Central memory CD4-positive, alpha-beta T cell (primary cell): ENCODE data around the gene CNTNAP2.

ENCODE experiments used
- DNase-seq: peaks from one replicate; pipeline ENCODE4 v3.0.0; 2022

CNTNAP2 gene

DNA sequence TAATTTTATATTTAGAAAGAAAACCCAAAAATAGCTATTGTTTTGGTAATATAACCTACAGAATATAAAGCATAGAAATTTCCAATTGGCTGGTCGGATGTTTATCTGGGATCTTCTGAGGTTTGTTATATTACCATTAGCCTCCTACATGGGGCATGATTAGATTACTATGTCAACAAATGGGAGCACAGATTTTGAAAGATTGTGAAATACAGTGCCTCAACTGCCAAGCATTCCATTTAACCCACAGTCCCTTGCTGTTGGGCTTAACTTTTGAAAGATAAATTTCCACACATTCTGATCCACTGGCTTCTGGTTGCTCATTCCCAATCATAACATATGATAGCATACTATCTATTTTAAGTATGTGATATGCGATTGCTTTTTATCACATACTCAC is 2018.5 kb downstream of the CNTNAP2 start:
- DNase-seq = no peak

DNA sequence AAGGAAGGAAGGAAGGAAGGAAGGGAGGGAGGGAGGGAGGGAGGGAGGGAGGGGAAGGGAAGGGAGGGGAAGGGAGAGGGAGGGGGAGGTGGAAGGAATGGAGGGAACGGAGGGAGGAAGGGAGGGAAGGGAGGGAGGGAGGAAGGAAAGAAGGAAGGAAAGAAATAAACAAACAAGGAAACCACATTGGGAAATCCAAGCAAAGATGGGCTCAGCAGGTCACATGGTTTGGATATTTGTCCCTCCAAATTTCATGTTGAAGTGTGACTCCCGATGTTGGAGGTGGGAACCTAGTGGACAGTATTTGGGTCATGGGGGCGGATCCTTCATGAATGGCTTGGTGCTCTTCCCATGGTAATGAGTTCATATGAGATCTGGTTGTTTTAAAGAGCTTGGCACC is 2019.4 kb downstream of the CNTNAP2 start:
- no peak for DNase-seq

DNA sequence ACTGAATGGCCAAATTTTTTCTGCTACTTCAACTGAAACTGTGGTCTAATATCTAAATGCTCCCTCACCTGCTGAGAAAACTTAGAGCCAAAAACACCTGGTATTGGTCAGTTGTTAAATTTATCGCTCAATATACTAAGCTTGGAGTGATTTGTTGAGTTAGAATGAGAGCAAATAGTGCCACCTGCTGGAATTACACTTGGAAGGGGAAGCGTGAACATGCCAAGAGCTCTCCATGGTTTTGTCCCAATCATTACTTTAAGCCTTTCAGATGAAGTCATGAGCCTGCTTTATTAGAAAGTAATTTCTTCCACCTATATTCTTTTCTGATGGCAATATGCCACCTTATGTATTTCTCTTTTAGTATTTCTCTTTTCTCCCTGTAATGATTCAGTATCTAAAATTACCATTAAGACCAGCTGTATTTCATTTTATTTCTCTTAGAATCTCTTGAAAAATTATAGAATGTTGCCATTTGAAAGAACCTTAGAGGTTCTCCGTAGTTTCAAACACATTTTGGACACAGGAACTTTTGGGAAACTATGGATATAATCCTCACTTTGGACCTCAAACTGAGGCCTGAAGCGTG is 2026.2 kb downstream of the CNTNAP2 start:
- no peak for DNase-seq

DNA sequence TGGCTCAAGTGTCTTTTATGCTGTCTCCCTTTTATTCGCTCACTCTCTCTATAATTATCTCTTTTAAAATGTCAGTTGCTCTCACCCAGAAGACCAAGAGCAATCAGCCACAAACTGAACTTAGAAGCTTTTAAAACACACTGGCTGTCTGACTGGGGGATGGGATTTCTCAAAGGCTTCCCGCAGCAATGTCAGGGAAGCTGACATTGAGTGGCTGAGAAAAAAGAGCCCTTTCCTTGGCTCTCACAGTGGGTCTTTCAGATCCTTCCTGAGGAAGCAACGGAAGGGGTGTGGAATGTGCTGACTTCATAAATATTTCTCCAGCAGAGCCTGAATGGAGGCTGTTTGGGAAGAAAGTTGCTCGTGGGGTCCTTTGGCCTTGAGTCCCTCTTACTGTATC is 2028.2 kb downstream of the CNTNAP2 start:
- no peak for DNase-seq

DNA sequence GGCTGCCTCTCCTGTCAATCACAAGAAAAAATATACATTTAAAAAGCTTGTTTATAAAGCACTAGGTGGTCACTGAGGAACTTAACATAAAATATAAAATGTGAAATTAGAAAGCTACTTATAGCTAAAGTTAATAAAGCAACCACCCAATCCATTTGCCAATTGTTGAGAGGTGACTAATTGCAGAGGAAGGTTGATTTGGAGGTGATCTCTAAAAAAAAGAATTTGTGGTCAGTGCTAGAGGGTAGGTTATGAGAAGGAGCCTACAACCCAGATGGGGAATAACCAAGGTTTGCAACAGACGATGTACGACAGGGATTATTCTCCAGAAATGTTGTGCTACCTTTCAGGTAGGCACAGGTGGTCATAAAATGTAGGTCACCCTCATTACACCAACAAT is 2029.7 kb downstream of the CNTNAP2 start:
- DNase-seq = no peak

DNA sequence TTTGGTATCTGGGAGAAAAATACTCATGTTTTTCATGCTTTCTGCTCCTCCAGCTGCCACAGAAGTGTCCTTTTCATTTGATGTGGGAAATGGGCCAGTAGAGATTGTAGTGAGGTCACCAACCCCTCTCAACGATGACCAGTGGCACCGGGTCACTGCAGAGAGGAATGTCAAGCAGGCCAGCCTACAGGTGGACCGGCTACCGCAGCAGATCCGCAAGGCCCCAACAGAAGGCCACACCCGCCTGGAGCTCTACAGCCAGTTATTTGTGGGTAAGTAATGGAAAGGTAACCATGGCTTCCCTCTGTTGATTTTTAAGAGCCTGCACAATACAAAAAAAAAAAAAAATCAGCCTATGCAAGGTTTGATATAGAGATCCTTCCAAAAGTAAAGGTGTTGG is 2030.8 kb downstream of the CNTNAP2 start:
- no peak for DNase-seq

DNA sequence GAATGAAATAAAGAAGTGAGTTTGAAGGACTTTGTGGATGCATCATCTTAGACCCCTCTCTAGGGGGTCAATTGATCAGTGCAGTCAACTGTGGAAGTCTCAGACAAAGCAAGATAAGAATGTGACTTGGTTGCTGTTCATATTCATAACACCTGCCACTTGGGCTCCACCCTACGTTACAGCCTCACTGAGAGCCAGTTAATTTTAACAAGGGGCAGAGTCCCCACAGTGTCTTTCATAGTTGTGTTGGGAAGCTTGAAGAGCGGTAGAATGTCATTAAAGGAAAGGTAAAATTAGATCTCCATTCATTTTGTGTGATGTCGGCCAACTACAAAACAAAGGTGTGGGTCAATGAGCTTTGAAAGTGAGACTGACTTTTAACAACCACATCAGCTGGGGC is 2031.9 kb downstream of the CNTNAP2 start:
- no peak for DNase-seq

DNA sequence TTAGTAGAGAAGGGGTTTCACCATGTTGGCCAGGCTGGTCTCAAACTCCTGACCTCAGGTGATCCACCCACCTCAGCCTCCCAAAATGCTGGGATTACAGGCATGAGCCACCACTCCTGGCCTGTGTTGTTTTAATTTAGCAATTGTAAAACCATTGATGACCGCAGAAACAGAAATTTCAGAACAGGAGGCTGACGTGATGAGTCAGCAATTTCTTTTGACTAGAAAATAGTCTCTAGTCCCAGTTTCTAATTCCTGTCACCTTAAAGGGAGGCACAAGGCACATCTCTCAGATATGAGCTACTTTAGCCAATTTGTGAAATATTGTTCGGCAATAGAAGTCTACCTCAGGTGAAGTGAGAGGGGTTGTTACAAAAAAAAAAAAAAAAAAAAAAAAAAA is 2033.1 kb downstream of the CNTNAP2 start:
- DNase-seq = no peak

DNA sequence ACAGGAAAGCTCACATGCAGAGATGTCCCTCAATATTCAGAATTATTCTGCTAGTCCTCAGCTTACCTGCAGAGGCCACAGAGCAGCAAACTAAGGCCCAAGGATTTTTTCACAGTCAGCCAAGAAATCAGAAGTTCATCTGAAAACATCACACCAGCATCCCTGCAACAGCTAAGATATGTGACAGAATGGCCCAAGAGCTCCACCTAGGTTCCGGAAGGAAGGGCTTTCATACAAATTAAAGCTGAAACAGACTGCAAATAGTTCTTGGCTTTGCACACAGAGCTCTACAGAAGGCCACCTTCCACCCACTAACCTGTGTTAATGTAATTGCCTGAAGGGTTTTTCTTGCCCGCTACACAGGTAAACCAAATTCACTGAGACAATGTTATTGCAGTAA is 2035.2 kb downstream of the CNTNAP2 start:
- no peak for DNase-seq

DNA sequence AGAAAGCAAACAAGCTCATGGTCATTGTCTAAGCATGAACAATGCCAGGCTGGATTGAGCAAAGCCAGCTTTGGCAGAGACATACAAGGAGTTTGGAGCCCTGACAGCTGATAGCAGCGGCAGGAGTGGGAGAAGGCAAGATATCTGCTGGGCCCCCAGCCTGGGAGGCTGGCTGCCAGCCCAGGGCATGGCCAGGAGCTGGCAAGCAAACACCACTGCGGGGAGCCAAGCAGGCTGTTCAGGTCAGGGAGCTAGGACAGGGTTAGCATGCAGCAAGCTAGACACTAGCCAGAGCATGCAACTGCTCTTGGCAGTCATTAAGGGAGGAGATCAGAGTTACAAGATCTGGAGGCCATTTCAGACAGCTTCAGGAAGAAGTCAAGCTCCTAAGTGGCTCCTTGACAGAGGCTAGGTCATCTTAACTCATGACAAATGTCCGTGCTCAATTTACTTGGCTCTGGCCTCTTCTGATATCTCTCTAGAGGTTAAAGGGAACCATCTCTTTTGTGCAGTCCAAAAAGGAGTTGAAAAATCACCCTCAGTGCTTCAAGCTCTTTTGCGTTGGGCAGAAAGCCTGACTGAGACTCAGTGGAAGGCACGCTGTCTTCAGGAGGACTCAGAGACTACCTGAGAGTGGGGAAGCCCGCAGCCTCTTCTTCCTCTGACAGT is 2037.1 kb downstream of the CNTNAP2 start:
- DNase-seq = no peak

DNA sequence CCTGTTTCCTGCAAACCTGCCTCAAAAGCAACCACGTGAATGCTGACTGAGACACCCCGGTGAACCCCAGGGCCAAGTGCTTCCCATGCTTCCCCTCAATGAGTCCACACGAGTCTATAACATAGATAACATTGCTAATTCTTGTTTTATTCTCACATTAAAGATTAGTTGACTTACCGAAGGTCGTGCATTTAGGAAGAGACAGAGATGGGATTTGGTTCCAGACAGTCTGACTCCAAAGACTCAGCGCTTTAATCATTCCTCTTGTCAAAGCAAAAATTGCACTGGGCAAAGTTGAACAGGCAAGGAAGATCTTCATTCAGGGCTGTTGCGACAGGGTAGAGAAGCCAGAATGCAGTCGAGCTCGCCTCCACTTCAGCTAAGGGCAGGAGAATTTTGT is 2038.4 kb downstream of the CNTNAP2 start:
- DNase-seq = no peak

DNA sequence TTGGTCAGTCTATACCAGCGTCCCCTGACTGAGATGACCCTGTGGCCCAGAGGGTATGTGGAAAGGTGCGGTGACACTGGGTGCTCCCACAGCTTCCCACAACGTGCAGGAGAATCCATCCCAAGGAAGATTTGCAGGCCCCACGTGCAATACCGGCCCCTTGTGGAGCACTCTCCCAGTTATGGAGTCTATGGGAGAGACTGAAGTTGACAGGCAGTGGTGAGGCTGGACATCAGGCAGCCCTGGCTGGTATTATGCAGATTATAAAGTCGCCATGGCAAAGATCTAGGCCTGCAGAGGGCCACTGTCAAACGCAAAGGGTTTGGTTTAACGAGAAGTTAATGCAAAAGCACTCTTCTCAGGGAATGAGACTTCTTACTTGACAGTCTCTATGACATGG is 2039.2 kb downstream of the CNTNAP2 start:
- DNase-seq = no peak

DNA sequence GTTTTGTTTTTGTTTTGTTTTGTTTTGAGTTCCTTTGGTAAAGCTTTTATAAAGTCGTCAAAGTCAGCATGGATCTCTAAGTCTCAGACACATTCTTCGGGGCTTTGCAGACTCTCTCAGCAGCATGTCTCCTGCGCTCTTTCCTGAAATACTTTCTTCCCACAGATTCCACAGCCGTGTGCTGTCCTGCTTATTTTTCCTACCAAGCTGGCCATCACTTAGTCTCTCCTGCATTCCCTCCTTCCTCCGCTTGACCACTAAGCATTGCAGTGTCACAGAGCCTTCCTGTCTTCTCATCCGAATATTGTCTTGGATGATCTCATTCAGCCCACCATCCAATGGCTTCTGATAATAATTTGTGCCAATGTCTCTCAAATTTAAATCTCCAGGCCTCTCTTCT is 2039.6 kb downstream of the CNTNAP2 start:
- DNase-seq = no peak

DNA sequence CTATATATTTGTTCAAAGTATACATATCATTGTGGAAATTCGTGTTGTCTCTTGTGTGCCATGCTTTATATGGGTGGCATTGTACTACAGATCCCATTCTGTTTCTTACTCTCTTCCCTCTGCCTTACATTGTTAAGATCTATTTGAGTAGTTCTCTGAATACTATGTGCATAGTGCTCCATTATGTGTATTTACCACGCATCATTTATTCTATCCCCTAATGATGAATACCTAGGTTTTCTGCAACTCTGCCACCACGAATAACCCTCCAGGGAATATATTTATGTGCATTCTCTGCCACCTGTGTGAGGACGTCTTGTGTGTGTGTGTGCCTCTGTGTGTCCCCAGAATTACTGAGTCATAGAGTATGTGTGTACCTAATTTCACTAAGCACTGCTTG is 2042.7 kb downstream of the CNTNAP2 start:
- no peak for DNase-seq

DNA sequence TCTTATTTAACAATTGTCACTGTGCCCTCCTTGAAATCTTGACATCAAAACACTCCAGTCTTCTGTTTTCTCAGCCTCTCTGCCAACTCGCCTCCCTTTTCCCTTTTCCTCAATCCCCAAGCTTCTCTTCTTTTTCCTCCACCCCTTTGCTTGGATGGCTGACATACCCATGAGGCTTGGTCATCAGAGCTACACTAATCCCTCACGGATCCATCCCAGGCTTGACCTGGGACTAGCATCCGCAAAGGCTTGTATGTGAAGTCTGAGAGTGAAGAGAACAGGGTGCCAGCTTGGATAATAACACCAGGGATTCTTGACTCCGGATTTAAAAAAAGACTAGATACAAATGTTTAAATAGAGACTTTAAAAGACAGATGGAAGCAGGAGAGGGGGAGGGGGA is 2045.2 kb downstream of the CNTNAP2 start:
- no peak for DNase-seq

DNA sequence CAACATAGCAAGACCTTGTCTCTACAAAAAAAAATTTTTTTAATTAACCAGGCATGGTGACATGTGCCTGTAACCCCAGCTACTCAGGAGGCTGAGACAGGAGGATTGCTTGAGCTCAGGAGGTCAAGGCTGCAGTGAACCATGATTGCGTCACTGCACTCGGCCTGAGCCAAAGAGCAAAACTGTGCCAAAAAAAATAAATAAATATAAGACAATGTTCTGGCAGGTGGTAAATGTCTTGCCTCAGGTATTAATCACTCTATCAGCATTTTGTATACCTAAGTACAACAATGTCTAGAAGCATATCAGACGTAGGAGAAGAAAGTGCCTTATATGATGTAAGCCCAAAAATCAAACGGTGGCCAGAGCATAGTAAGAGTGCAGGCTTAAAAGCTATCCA is 2046.2 kb downstream of the CNTNAP2 start:
- DNase-seq = no peak

DNA sequence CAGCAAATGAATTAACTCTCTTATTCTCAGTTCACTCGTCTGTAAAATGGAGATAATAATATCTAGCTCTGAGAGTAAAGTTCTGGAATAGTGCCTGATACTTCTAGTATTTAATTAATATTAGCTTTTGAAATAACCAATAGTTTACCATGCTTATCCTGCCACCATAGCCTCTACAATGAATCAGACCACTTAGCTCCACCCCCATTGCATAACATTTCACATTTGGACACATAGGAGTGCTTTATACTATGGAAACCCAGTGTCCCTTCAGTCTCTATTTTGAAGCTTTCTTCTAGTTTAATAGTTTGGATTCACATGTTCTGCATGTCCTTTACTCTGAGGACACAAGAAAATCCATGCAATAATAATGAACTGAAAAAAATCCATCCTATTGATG is 2046.6 kb downstream of the CNTNAP2 start:
- DNase-seq = no peak

DNA sequence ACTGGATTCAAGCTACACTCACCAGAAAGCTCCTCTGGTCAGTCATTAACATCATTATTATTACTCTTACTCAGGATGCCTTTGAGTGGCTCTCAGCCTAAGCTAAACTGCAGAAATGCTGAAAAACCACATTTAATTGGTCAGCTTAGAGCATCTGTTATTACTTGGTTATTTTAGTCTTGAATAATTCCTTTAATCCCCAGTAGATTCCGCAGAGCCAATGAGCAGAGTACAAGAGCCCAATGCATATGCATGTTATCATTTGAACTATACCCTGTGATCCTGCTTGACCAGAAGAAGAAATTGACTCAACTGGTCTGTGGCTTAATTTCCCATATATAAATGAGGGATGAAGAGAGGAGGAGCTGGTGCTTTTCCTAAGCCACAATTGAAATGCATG is 2056.3 kb downstream of the CNTNAP2 start:
- no peak for DNase-seq

DNA sequence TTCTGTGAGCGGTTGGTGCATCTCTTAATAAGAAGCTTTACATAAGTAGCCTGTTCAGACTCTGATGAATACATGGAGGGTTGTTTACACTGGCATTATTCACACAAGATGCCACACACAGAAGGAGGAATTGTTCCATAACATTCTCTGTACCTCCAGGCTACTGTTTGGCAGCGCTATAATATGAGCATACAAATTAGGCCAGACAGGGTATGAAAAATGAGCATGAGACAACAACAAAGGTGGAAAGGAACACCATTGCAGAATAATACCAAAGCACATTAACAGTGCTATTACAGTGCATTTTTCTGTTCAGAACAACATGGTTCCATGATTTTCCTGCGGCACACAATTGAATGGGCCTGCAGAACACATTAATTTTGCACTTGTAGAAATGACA is 2056.8 kb downstream of the CNTNAP2 start:
- no peak for DNase-seq

DNA sequence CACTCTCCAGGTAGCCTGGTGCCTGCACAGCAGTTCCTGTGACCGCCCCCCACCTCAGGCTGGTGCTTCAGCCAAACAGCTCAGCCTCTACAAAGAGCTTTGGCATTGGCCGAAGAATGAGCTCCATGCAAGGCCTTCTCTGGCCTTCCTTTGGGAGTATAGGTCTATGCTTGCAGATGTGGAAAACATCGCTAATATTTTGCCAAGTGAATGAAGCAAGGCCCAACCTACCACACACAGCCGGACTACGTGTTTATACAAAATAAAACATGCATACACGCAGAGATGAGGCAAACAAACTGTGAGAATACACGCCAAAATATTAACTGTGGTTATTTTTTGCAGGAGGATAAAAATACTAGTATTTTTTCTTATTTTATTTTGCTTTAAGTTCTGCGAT is 2057.8 kb downstream of the CNTNAP2 start:
- DNase-seq = no peak

DNA sequence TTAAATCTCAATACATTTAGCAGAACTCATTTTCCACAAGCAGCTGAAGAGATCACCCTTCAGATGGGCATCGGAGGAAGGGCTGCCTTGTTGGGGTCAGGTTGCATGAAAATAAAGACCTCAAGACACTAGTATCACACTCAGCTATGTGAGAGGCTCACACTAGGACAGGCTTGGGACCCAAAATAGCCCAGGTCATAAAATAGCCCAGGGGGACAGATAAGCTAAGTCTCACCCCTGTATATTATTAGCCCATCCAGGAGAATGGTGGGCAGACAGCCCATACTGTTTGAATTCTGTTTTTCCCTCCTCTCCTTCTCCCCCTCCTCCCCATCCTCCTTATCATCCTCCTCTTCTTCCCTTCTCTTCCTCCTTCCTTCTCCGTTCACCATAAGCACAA is 2058.9 kb downstream of the CNTNAP2 start:
- no peak for DNase-seq

DNA sequence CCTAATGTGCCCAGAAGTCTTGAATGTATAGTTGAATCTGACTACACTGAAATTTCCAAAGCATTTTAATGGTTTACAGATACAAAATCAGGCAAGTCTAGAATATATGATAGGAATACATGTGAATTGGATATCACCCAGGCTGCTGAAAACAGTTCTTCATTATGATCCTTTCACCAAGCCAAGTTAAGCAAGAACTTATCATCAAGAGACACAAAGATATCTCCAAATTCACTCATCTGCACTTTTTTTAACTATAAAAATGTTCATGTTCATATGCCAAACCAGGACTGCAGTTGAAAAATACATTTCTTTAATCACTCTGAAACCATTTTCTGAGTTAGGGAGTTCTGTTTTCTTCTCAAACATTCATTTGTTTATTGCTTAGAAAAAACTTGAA is 2061.4 kb downstream of the CNTNAP2 start:
- no peak for DNase-seq

DNA sequence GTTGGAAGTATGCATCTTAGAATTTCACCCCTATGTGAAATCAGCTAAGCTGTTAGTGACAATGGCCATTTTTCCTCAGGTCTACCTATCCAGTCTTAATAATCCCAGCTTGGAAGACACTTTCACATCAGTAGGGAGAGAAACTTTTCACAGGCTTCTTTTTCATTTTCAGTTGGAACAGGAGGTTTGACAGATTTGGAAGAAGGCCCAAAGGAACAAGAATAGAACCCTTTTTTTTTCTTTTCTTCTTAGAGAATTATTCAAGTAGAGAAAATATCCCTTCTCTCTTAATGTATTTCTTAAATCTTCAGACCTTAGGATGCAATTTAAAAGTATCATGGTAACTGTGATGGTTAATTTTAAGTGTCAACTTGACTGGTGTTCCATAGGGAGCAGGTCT is 2063.5 kb downstream of the CNTNAP2 start:
- DNase-seq = no peak

DNA sequence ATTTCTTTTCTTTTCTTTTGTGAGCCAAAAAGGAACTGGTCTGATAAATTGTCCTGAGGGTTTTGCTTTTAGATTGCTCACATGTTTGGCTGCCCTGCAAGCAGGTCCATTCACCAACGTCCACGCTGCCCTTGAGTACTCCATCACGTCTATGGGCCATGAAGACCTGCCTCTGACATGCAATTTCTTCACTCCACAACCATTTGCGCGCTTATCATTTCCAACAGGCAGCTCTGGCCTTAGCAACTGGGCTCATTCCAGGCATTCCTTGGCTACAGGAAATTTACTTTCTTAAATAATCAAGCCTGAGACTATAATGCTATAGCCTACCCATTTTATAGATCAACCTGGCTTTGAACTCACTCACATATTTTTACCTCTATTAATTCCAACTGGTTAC is 2065.7 kb downstream of the CNTNAP2 start:
- no peak for DNase-seq

DNA sequence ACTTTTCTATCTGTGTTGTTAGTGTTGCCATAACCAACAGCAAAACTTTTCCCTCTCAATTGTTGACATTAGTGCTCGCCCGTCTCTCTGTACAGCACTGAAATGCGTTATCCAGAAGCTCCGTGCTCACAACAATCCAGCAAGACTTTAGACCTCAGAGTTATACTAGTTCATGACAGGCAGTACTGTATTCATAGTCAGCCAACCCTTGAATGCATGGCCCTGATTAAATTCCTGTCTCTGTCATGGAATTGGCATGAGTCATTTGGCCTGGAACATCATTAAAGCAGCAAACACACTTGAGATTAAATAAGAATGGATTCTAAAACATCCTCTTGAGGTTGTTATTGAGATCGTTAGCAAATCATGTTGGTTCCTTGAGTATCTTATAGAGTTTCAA is 2068.4 kb downstream of the CNTNAP2 start:
- no peak for DNase-seq
